Measurements from ENCODE around the gene CDC42BPA. TPM values are rescaled to one million over a fixed set of nuclear protein-coding genes. Genes with fewer than 3 reads are reported as not detected.
A peak's percentile ranks its signal among the peaks of the same experiment; 100 is the strongest.

CDC42BPA gene
- total RNA-seq, 1 experiment from 2014 or later = 30.1 TPM

DNA sequence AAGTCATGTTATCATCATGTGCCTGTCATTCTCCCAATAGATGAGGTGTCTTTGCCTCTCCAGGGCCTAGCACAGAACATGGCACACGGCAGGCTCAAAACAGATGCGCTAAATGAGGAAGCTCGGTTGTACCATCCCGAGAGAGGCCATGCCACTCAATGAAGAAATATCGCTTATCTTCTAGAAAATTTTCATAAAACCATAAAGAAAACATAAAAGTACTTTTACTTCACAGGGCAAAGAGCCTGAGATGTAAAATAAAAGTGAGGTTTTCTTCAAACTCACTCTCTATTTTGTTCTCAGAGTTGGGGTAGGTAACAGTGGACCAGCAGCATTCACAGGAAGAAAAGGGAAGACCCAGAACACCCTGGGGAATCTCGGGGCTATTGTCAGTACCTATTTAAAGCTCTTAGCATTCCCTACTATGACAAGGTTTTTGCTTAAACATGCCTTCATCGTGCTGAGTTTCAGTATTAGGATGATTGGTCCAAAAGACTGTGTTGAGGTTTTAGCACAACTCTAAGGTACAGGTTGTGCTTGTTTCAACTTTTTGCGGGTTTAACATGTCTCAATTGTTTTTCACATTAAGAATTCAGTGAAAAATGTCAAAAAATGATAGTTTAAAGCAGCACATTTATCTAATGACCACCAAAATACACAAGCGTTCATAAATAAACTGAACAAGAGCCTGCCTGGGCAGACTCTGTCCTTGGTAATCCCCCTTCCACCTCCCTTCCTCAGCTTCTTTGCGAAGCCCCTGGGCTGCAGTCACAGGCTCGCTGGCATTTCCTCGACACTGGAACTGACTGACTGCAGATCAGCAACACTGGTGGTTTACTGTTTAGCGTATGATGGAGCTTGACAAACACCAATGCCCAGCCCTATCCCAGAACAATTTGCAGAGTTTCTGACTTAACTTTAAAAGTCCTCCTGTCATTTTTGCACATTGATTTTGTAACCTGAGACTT is 322.6 kb downstream of the CDC42BPA start:
- Histone ChIP-seq H3K4me2 (ENCODE audit: insufficient read depth, insufficient read length, low read length) (no peak overlapping the region), H3K79me1 (ENCODE audit: insufficient read depth, low read depth, low read length, poor library complexity, severe bottlenecking) (no peaks in the 10 kb centered on the region), H3K9me3 (ENCODE audit: control insufficient read depth, low read depth, low read length) (no peaks in the 10 kb centered on the region), H3K27ac (ENCODE audit: insufficient read length, low read depth, low read length) (no peak overlapping the region), H3K4ac (ENCODE audit: low read depth, low read length) (no peak overlapping the region), H4K20me1 (ENCODE audit: control insufficient read depth, insufficient read depth, insufficient read length) (no peaks in the 10 kb centered on the region), H2BK5ac (ENCODE audit: insufficient read length, low read length) (no peak overlapping the region), H2AK5ac (ENCODE audit: insufficient read length, low read length) (no peak overlapping the region), H2AFZ (ENCODE audit: low read length) (no peak overlapping the region), H3K27me3 (ENCODE audit: insufficient read depth, low read length) (no peaks in the 10 kb centered on the region), H3K23me2 (ENCODE audit: insufficient read length, low read depth, low read length, poor library complexity, severe bottlenecking) (no peaks in the 10 kb centered on the region), H3K79me2 (ENCODE audit: insufficient read depth, low read length) (no peaks in the 10 kb centered on the region), H3K4me1 (ENCODE audit: insufficient read depth, low read length) (0 out of 2 replicates have a peak, but pooled peaks cover 2% of the 10 kb centered on the region), H3K23ac (ENCODE audit: insufficient read length, low read depth, low read length) (no peak overlapping the region), H2BK12ac (ENCODE audit: insufficient read length, low read depth, low read length) (no peak overlapping the region), H3K14ac (ENCODE audit: insufficient read depth, low read length) (no peak overlapping the region), H4K5ac (ENCODE audit: insufficient read length, low read depth, low read length) (no peak overlapping the region), H3K9ac (ENCODE audit: extremely low read depth, insufficient read length, low read length) (no peak overlapping the region), H4K91ac (ENCODE audit: insufficient read length, low read depth, low read length) (no peak overlapping the region), H3K56ac (ENCODE audit: insufficient read length, low read depth, low read length) (no peak overlapping the region), H3T11ph (ENCODE audit: low read length) (no peak overlapping the region), H2BK120ac (ENCODE audit: low read depth, low read length, poor library complexity, severe bottlenecking) (no peak overlapping the region), H2BK15ac (ENCODE audit: low read depth, low read length) (no peak overlapping the region), H2BK20ac (ENCODE audit: low read depth, low read length, poor library complexity, severe bottlenecking) (no peak overlapping the region), H4K8ac (replicated peaks; ENCODE audit: insufficient read length, low read depth, low read length) (no peak overlapping the region), H3K18ac (ENCODE audit: insufficient read length, low read depth, low read length) (no peak overlapping the region)
- WGBS (ENCODE audit: extremely low coverage, insufficient read length, low lambda C conversion rate) = no CpG with 5 or more reads among the region's 13 CpGs
- peaks cover 4 to 15% (median 14%) of the 10 kb centered on the region in 3 experiments; a peak in 5 of 7 replicates for H3K36me3 Mint-ChIP-seq (ENCODE audit: insufficient read depth in 1 of 3, low read depth in 3 of 3)
- peaks cover 0 to 4% of the 10 kb centered on the region in 2 experiments; a peak in 1 of 5 replicates for H3K9me3 Mint-ChIP-seq
- H3K27ac Mint-ChIP-seq = peak overlapping the region in 2 of 3 experiments; percentile 57 to 73; a peak in 4 of 7 replicates
- peaks cover 30 to 43% of the 10 kb centered on the region in 2 experiments for H3K4me1 Mint-ChIP-seq
- H3K4me3 Mint-ChIP-seq = no peak overlapping the region; a peak in 1 of 5 replicates
- no peak for TF ChIP-seq CTCF (conservative IDR thresholded peaks at IDR 0.05)
- peak; percentile 28 for DNase-seq
- H3K27me3 Mint-ChIP-seq (ENCODE audit: low read depth) = no peaks in the 10 kb centered on the region

Data from H9 (cell line).